GM21723 (cell line): ENCODE results near the gene DTX3L.

ENCODE experiments used
- ATAC-seq: cut with Tn5 transposase; IDR thresholded peaks from one replicate; pipeline ENCODE4 v1.9.1; 2021; ENCODE audit warnings: mild to moderate bottlenecking, moderate library complexity; ENCODE audit not compliant: unreplicated experiment

Gene DTX3L

DNA sequence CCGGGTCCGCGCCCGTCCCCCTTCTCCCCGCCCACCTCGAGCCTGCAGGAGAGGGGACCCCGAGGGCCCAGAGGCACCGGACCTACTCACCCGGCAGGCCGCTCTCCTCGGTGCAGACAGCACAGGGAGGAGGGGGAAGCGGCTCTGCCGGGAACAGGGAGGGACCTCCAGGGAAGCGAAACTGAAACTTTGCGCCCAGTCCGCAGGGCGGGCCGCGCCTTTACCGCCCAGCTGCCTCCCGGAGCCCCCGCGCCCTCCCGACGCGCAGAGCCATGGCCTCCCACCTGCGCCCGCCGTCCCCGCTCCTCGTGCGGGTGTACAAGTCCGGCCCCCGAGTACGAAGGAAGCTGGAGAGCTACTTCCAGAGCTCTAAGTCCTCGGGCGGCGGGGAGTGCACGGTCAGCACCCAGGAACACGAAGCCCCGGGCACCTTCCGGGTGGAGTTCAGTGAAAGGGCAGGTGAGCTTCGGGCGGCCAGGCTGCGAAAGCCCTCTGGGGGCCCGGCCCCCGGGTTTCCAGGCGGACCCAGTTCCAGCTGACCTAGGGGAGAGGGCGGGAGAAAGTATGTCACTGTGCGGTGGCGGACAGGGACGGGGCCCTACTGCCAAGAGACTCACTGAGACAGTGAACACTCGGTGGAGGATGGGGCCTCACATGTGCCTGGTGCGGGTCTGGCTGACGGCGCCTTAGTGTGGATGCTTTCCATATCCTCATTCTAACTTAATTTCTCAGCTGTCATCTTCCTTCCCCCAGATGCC, at the start of gene DTX3L, which contains the start of gene PARP9:
TSS of gene DTX3L (plus strand) at position 184 of the 758 bp plus-strand sequence. CDS start at position 273, 89 bp downstream.
TSS of gene PARP9 (minus strand) at position 146 of the 758 bp plus-strand sequence. CDS start 4,680 bp downstream, outside the sequence.
- ATAC-seq = peak; percentile 74

DNA sequence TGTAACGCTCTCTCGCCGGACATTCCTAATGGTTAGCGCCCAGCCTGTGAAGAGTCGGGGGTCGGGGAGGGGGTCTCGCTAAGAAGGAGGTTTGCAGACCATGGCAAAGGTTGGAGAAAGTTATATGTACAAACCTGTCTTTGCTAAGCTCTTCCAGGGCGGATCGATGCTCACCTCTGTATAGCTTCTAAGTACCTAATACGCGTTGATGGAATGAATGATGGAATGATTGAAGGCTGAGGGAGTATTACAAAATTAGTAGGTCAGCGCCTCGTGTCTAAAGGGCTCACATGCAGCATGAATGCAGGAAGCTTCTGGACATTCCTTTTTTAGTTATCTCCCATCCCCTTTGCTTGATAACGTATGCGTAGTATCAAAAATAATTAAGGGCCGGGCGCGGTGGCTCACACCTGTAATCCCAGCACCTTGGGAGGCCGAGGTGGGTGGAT, 49.1 kb upstream of the DTX3L start:
- no peak for ATAC-seq

GRCh38 chr3:122515870-122516269, 48.3 kb upstream of the DTX3L start:
- ATAC-seq = no peak

DNA sequence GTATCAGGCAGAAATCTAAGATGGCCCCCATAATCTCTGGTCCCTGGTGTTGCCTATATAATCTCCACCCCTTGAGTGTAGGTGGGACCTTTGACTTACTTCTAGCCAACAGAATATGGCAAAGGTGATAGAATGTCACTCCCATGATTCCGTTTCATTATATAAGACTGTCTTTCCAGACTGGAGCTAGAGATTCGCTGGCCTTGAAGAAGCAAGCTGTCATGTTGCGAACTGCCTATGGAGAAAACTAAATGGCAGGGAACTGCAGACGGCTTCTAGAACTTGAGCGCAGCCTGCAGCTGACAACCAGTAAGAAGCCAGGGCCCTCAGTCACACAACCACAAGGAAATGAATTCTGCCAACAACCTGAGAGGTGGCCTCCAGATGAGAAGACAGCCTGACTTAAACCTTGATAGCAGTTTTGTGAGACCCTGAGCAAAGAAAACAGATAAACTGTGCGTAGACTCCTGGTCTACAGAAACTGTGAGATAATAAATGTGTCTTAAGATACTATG, 47.2 kb upstream of the DTX3L start:
- no peak for ATAC-seq

DNA sequence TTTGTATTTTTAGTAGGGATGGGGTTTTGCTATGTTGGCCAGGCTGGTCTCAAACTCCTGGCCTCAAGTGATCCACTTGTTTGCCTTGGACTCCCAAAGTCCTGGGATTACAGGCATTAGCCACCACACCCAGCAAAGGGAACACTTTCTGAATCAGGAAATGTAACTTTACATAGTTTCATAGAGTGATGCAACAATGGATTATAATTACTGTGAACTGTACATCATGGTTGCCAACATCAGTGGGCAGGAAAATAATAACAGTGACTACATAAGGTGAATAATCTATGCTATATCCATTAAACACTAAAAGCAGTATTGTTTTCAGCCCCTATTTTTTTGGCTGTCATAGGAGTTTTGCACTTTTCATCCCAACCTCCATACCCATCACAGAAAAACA, 44.4 kb upstream of the DTX3L start:
- ATAC-seq = no peak

- ATAC-seq = no peak
Observed at GRCh38 chr3:122520861-122521260, 43.3 kb upstream of the DTX3L start.

DNA sequence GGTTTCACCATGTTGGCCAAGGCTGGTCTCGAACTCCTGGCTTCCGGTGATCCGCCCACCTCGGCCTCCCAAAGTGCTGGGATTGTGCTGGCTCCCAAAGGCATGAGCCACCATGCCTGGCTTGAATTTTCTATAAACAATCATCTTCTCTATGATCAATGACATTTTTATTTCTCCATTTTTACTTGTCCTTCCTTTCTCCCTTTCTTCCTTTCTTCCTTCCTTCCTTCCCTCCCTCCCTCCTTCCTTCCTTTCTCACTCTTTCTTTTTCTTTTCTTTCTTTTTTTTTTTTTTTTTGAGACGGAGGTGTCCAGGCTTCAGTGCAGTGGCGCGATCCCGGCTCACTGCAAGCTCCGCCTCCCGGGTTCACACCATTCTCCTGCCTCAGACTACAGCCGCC, 40.8 kb upstream of the DTX3L start:
- ATAC-seq = no peak

DNA sequence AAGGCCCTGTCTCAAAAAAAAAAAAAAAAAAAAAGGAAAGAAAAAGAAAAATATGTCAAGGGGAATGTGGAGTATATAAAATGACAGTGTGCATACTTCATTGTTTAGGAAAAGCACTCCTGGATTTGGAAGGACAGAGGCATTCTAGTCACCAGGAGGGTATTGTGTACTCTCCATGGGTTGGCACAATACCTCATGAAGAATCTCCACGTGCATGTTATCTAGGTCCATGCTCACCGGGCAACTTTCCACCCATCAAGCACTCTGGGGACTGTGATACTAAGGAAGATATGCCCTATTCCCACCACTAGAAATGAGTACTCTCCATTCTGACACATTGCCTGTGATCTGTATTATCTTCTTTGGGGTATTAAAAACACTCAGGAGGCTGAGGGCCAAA, 34.0 kb upstream of the DTX3L start:
- no peak for ATAC-seq

GRCh38 chr3:122533480-122533879, 30.7 kb upstream of the DTX3L start:
- ATAC-seq = no peak

GRCh38 chr3:122533931-122534334, 30.2 kb upstream of the DTX3L start:
- peak; percentile 99 for ATAC-seq

- ATAC-seq = no peak
Observed at GRCh38 chr3:122535964-122536631, 28.0 kb upstream of the DTX3L start.

- ATAC-seq = no peak
Observed at GRCh38 chr3:122536632-122537001, 27.5 kb upstream of the DTX3L start.

DNA sequence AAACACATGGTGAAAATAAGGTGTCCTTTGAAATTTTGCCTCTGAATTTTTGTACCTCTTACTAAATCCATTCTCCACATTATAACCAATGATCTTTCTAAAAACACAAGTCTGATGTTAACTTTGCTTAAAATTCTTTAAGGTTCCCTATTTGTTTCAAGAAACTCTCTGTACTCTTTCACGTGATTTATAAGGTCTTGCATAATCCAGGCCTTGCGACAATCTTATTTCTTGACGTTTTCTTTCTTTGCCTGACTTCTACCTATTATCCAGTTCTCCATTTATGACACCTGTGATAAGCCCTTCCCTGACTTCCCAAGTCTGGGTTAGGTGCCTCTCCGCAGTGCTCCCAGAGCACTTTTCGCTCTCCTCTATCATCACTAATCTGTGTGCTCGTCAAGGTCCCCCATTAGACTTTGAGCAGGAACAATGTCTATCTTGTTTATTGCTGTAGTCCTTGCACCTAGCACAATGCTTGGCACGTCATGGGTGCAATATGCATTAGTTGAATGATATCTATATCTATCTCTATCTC, 25.1 kb upstream of the DTX3L start:
- ATAC-seq = no peak

DNA sequence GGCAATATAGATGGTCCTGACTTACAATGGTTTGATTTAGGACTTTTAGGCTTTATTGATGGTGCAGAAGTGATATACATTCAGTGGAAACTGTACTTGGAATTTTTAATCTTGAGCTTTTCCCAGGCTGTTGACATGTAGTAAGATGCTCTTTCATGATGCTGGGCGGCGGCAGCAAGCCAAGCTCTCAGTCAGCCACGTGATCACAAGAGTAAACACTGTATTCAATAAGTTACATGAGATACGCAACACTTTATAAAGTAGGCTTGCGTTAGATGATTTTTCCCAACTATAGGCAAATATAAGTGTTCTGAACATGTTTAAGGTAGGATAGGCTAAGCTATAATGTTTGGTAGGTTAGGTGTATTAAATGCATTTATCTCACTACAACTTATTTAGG, 18.0 kb upstream of the DTX3L start:
- ATAC-seq = no peak

DNA sequence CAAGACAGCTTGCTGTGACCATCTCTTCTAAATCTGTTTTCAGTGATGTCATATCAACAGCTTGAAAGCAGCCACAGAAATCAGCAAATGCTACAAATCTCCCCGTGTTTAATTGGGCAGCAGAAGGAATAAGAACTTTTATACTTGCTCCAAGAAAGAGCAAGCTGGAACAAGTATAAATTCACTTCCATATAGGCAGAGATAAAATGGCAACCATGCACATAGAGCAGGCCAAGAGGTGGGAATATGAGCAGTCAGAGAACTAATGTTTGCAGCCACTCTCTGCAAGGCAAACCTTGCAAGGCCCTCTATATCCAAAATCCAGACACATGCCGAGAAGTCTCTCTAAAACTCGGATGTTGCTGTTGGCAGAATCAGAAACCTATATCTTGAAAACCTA, 16.1 kb upstream of the DTX3L start:
- ATAC-seq = no peak

DNA sequence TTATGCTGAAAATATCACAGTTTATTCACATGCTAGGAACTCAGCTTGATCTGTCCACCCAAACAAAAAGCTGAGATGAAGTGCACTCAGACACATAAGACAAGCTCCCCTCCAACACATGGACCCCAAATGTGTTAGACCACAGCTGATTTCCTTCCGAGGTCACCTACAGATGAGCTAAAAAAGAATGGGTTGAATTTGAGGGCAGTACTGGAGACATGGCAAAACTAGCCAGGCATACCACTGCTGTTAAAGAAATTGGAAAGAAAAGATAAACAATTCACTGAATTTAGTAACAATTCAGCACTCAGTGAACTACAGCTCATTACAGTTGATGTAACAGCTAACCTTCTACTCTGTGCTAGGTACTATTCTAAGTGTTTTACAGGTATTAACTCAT, 15.5 kb upstream of the DTX3L start:
- no peak for ATAC-seq

- ATAC-seq = no peak
Observed at GRCh38 chr3:122553171-122553570, 11.0 kb upstream of the DTX3L start.

DNA sequence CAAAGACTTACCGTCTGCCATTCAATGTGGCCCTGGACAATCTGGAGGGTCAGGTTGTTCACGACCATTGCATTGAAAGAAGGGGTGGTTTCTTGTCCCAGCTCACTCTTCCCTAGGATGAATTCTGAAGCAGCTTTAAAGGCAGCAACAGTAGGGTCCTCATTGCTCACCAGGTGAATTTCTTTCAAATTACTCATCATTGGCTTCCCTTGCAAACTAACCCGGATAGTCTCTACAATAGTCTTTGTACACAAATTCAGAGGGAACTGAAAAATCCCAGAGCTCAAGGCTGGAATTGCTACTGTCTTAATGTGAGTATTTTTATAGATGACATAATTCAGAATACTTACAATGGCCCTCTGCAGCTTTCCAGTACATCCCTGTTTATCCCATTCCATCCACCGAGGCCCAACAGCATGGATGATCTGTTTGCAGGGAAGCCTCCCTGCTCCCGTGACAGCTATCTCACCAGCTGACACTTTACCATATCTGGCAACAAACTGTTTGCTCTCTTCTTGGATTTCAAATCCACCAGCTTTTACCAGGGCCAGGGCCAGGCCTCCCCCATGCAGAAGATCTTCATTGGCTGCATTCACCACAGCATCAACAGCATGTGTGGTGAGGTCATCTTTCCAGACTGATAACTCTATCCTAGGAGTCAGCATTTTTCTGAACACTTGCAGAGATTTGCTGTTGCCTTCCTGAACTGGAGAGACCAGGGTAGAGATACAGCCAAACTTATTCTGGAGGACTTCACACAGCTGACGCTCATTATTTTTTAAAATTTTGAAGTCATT, 8.7 kb upstream of the DTX3L start:
- ATAC-seq = no peak

DNA sequence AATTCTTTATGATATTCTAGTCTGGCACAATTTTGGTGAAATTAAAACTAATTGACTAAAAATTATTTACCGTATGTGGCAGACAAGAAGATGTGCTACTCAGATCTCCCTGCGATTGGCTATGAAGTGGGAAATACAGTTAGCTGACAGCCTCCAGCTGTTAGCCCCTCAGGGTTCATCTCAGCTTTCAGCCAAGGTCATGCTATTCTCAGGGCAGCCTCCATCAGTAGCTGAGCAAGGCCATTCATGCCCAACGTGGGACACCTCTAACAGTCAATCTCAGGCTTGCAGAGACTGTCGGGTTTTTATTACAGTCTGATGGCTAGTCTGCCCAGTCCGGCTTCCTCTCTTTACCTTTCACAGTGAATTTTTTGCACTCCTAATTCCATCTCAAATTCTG, 6.8 kb upstream of the DTX3L start:
- no peak for ATAC-seq

DNA sequence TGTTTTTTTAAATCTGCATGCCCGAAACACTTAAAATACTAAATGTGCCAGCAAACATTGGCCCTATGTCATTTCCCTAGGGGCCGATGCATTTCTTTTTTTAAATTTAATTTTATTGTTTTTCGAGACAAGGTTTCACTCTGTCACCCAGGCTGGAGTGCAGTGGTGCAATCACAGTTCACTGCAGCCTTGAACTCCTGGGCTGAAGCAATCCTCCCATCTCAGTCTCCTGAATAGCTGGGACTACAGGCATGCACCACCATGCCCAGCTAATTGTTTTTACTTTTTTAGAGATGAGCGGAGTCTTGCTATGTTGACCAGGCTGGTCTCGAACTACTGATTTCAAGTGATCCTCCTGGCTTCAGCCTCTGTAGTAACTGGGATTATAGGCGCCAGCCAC, 5.5 kb upstream of the DTX3L start:
- no peak for ATAC-seq

- no peak for ATAC-seq
Observed at GRCh38 chr3:122559906-122560305, 4.2 kb upstream of the DTX3L start.
